GM18868 (cell line): Measurements from ENCODE around the gene CDK15.
A peak's percentile ranks its signal among the peaks of the same experiment; 100 is the strongest.

Experiments used
- ATAC-seq: cut with Tn5 transposase; IDR thresholded peaks from one replicate; pipeline ENCODE4 v1.9.1; 2021; ENCODE audit warnings: mild to moderate bottlenecking, moderate library complexity; ENCODE audit not compliant: unreplicated experiment

The CDK15 gene

GRCh38 chr2:201862843-201863242, 56.5 kb downstream of the CDK15 start:
- ATAC-seq: no peak

GRCh38 chr2:201866643-201867473, 60.5 kb downstream of the CDK15 start:
- no peak for ATAC-seq

GRCh38 chr2:201871471-201871870, 65.1 kb downstream of the CDK15 start:
- no peak for ATAC-seq

- ATAC-seq: no peak
Measured at GRCh38 chr2:201872591-201872990, 66.3 kb downstream of the CDK15 start.

GRCh38 chr2:201879996-201880395, 73.7 kb downstream of the CDK15 start:
- no peak for ATAC-seq

GRCh38 chr2:201880579-201880978, 74.2 kb downstream of the CDK15 start:
- ATAC-seq: no peak

GRCh38 chr2:201880993-201881611, 74.8 kb downstream of the CDK15 start:
- ATAC-seq: no peak

GRCh38 chr2:201881741-201882140, 75.4 kb downstream of the CDK15 start:
- no peak for ATAC-seq

- no peak for ATAC-seq
Measured at GRCh38 chr2:201882353-201883090, 76.2 kb downstream of the CDK15 start.

- ATAC-seq: no peak
Measured at GRCh38 chr2:201883606-201884369, 77.5 kb downstream of the CDK15 start.

GRCh38 chr2:201886504-201886903, 80.2 kb downstream of the CDK15 start:
- no peak for ATAC-seq

GRCh38 chr2:201887773-201888425, 81.6 kb downstream of the CDK15 start:
- ATAC-seq: no peak

- no peak for ATAC-seq
Measured at GRCh38 chr2:201888426-201888800, 82.1 kb downstream of the CDK15 start.

- ATAC-seq: no peak
Measured at GRCh38 chr2:201890453-201890852, 84.1 kb downstream of the CDK15 start.

GRCh38 chr2:201891676-201892075, 85.3 kb downstream of the CDK15 start:
- no peak for ATAC-seq

GRCh38 chr2:201892516-201892915, 86.2 kb downstream of the CDK15 start:
- ATAC-seq: no peak

GRCh38 chr2:201900362-201900761, 94.0 kb downstream of the CDK15 start:
- peak; percentile 92 for ATAC-seq

- no peak for ATAC-seq
Measured at GRCh38 chr2:201901786-201902185, 95.4 kb downstream of the CDK15 start.

- peak; percentile 75 for ATAC-seq
Measured at GRCh38 chr2:201904538-201905420, 98.4 kb downstream of the CDK15 start.
